Measurements from ENCODE around the gene UXT.

UXT gene

DNA sequence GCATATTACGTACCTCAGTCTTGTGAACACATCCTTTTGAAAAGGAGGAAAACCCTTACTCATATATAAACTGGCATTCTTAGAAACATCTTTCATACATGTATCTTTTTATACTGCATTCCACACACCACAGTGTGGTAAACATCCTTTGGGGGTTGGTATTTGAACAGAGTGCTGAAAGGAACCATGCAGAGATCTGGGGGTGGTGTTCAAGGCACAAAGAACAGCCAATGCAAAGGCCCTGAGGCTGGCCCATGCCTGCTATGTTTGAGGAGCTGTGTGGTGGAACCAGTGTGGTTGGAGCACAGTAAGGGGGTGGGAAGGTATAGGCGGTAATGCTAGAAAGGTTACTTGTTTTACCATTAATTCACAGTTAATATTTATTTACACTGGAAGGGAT is 10.6 kb downstream of the UXT start:
- Histone ChIP-seq H3K4me2 (ENCODE audit: low read length) (no peak overlapping the region), H4K5ac (ENCODE audit: low read length) (no peak overlapping the region), H3K23ac (ENCODE audit: low read length) (no peak overlapping the region), H2AK5ac (ENCODE audit: low read length) (no peak overlapping the region), H3K9ac (ENCODE audit: low read length) (no peak overlapping the region), H2BK120ac (ENCODE audit: low read depth, low read length) (no peak overlapping the region), H3K4me3 (ENCODE audit: low read length) (no peak overlapping the region), H3K36me3 (ENCODE audit: control insufficient read depth, insufficient read depth, low read length) (no peaks in the 10 kb centered on the region), H3K79me1 (ENCODE audit: low read length) (no peaks in the 10 kb centered on the region), H3K4ac (ENCODE audit: low read depth, low read length) (no peak overlapping the region), H2BK5ac (ENCODE audit: low read length) (no peak overlapping the region), H3K56ac (ENCODE audit: low read length) (no peak overlapping the region), H4K8ac (ENCODE audit: low read depth, low read length) (no peak overlapping the region), H3K27ac (ENCODE audit: low read depth, low read length) (no peak overlapping the region), H3K4me1 (ENCODE audit: control insufficient read depth, low read depth, low read length) (no peaks in the 10 kb centered on the region), H3K18ac (ENCODE audit: low read length) (no peak overlapping the region), H2BK15ac (replicated peaks; ENCODE audit: low read depth) (no peak overlapping the region), H3K79me2 (ENCODE audit: control insufficient read depth, insufficient read depth, low read length) (peaks cover 3% of the 10 kb centered on the region), H3K27me3 (ENCODE audit: insufficient read depth, low read length, poor library complexity) (no peaks in the 10 kb centered on the region)
- no CpG with 5 or more reads among the region's 2 CpGs for WGBS (ENCODE audit: extremely low coverage, insufficient coverage, low lambda C conversion rate)
- no peak for DNase-seq

DNA sequence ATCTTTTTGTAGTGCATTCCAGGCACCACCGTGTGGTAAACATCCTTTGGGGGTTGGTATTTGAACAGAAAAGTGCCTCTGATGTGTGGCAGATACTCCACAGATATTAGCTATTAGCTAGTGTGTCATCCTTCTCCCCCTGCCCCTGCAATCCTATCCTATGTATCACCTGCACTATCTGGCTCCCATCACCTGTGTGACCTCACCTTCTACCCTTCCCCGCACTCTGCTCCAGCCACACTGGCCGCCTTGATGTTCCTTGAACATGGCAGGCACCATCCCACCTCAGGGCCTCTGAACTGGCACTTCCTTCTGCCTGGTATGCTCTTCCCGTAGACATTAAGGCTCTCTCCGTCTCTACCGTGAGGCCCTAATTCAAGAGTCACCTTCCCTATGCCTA is 12.3 kb downstream of the UXT start:
- H3K9ac ChIP-seq (ENCODE audit: low read length), result no peak overlapping the region
- no peak overlapping the region for H3K27ac ChIP-seq (ENCODE audit: low read depth, low read length)
- no peak overlapping the region for H3K18ac ChIP-seq (ENCODE audit: low read length)
- no peak overlapping the region for H4K8ac ChIP-seq (ENCODE audit: low read depth, low read length)
- H2AK5ac ChIP-seq (ENCODE audit: low read length), result no peak overlapping the region
- H3K4me3 ChIP-seq (ENCODE audit: low read length), result no peak overlapping the region
- no peak overlapping the region for H2BK120ac ChIP-seq (ENCODE audit: low read depth, low read length)
- H3K56ac ChIP-seq (ENCODE audit: low read length), result no peak overlapping the region
- H3K4me1 ChIP-seq (ENCODE audit: control insufficient read depth, low read depth, low read length), result no peaks in the 10 kb centered on the region
- H3K4me2 ChIP-seq (ENCODE audit: low read length), result no peak overlapping the region
- no peaks in the 10 kb centered on the region for H3K79me1 ChIP-seq (ENCODE audit: low read length)
- whole genome bisulfite sequencing (ENCODE audit: extremely low coverage, insufficient coverage, low lambda C conversion rate), result no CpG with 5 or more reads among the region's 6 CpGs
- no peak overlapping the region for H3K23ac ChIP-seq (ENCODE audit: low read length)
- H2BK5ac ChIP-seq (ENCODE audit: low read length), result no peak overlapping the region
- H2BK15ac ChIP-seq (replicated peaks; ENCODE audit: low read depth), result no peak overlapping the region
- H3K27me3 ChIP-seq (ENCODE audit: insufficient read depth, low read length, poor library complexity), result no peaks in the 10 kb centered on the region
- H4K5ac ChIP-seq (ENCODE audit: low read length), result no peak overlapping the region
- no peak for DNase-seq
- peaks cover 3% of the 10 kb centered on the region for H3K79me2 ChIP-seq (ENCODE audit: control insufficient read depth, insufficient read depth, low read length)
- no peak overlapping the region for H3K4ac ChIP-seq (ENCODE audit: low read depth, low read length)
- no peaks in the 10 kb centered on the region for H3K36me3 ChIP-seq (ENCODE audit: control insufficient read depth, insufficient read depth, low read length)

DNA sequence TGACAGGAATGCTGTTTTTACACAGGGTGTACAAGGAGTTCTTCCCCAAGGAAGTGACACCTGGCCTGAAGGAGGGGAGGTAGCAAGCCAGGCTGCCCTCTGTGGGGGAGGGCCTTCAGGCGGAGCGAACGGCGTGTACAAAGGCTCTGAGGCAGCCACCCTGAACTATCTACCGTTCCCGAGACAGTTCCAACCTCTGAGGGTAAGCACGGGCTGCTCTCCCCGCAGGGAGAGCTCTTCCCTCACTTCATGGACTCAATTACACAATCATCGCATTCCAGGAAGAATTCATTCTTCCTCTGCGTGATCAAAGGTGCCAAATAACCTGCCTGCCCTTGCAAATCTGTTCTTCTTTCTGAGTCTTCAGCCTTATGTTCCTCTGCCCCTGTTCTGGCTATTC is 13.4 kb downstream of the UXT start:
- Histone ChIP-seq H3K56ac (ENCODE audit: low read length) (no peak overlapping the region), H3K27me3 (ENCODE audit: insufficient read depth, low read length, poor library complexity) (no peaks in the 10 kb centered on the region), H3K4ac (ENCODE audit: low read depth, low read length) (no peak overlapping the region), H2AK5ac (ENCODE audit: low read length) (no peak overlapping the region), H3K4me3 (ENCODE audit: low read length) (no peak overlapping the region), H3K36me3 (ENCODE audit: control insufficient read depth, insufficient read depth, low read length) (peaks cover 2% of the 10 kb centered on the region), H3K4me1 (ENCODE audit: control insufficient read depth, low read depth, low read length) (no peaks in the 10 kb centered on the region), H3K18ac (ENCODE audit: low read length) (no peak overlapping the region), H3K79me2 (ENCODE audit: control insufficient read depth, insufficient read depth, low read length) (peaks cover 3% of the 10 kb centered on the region), H3K4me2 (ENCODE audit: low read length) (no peak overlapping the region), H3K23ac (ENCODE audit: low read length) (no peak overlapping the region), H3K79me1 (ENCODE audit: low read length) (no peaks in the 10 kb centered on the region), H3K9ac (ENCODE audit: low read length) (no peak overlapping the region), H3K27ac (ENCODE audit: low read depth, low read length) (no peak overlapping the region), H2BK5ac (ENCODE audit: low read length) (no peak overlapping the region), H4K5ac (ENCODE audit: low read length) (no peak overlapping the region), H2BK15ac (replicated peaks; ENCODE audit: low read depth) (no peak overlapping the region), H4K8ac (ENCODE audit: low read depth, low read length) (no peak overlapping the region), H2BK120ac (ENCODE audit: low read depth, low read length) (no peak overlapping the region)
- WGBS (ENCODE audit: extremely low coverage, insufficient coverage, low lambda C conversion rate), result no CpG with 5 or more reads among the region's 10 CpGs
- no peak for DNase-seq

DNA sequence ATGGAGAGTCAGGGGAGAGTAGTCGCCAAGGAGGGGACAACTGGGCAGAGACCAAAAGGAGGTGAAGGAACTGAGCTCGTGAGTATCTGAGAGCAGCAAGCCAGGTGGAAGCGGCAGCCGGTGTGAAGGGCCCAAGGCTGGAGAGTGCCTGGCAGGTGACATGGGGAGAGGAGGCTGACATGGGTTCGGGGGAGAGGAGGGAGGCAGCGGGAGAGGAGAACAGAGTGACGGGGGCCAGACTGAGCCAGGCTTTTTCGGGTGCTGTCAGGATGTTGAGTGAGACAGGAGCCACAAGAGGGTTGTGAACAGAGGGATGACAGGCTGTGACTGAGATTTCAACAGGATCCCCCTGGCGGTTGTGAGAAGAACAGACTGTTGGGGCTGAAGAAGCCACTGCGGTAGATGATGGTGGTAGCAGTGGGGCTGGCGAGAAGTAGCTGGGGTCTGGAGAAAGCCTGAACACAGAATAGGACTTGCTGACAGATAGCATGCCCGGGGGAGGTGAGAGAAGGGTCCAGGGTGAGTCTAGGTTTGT is 14.4 kb downstream of the UXT start:
- Histone ChIP-seq H3K79me1 (ENCODE audit: low read length) (no peaks in the 10 kb centered on the region), H2BK15ac (replicated peaks; ENCODE audit: low read depth) (no peak overlapping the region), H3K4ac (ENCODE audit: low read depth, low read length) (no peak overlapping the region), H3K27me3 (ENCODE audit: insufficient read depth, low read length, poor library complexity) (no peaks in the 10 kb centered on the region), H4K5ac (ENCODE audit: low read length) (no peak overlapping the region), H3K27ac (ENCODE audit: low read depth, low read length) (no peak overlapping the region), H3K79me2 (ENCODE audit: control insufficient read depth, insufficient read depth, low read length) (peaks cover 3% of the 10 kb centered on the region), H2BK120ac (ENCODE audit: low read depth, low read length) (no peak overlapping the region), H3K4me3 (ENCODE audit: low read length) (no peak overlapping the region), H4K8ac (ENCODE audit: low read depth, low read length) (no peak overlapping the region), H3K56ac (ENCODE audit: low read length) (no peak overlapping the region), H3K9ac (ENCODE audit: low read length) (no peak overlapping the region), H3K36me3 (ENCODE audit: control insufficient read depth, insufficient read depth, low read length) (peaks cover 2% of the 10 kb centered on the region), H3K4me2 (ENCODE audit: low read length) (no peak overlapping the region), H2AK5ac (ENCODE audit: low read length) (no peak overlapping the region), H3K18ac (ENCODE audit: low read length) (no peak overlapping the region), H3K23ac (ENCODE audit: low read length) (no peak overlapping the region), H2BK5ac (ENCODE audit: low read length) (no peak overlapping the region), H3K4me1 (ENCODE audit: control insufficient read depth, low read depth, low read length) (no peaks in the 10 kb centered on the region)
- DNase-seq, result peak; percentile 78
- WGBS (ENCODE audit: extremely low coverage, insufficient coverage, low lambda C conversion rate), result no CpG with 5 or more reads among the region's 12 CpGs

DNA sequence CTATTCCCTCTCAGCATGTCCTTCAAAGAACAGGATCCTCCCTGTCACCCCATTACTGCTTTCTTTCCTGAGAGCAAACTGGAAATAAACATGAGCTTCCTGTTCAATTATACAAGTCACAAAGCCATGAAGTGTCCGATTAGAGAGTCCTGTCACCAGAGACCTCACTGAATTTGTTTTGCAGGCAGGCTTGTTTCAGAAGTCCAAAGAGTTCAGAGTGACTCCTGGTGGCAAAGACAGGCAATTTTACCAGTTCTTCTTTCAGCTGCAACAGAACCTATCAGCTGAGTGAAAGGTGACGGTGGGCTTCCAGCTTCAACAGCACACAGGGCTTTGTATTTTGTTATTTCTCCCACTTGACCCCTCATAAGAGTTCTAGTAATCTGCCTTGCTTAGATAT is 15.1 kb downstream of the UXT start:
- no peak overlapping the region for H3K18ac ChIP-seq (ENCODE audit: low read length)
- H3K27ac ChIP-seq (ENCODE audit: low read depth, low read length), result no peak overlapping the region
- H3K79me2 ChIP-seq (ENCODE audit: control insufficient read depth, insufficient read depth, low read length), result no peaks in the 10 kb centered on the region
- H3K56ac ChIP-seq (ENCODE audit: low read length), result no peak overlapping the region
- no peaks in the 10 kb centered on the region for H3K27me3 ChIP-seq (ENCODE audit: insufficient read depth, low read length, poor library complexity)
- no peak overlapping the region for H4K5ac ChIP-seq (ENCODE audit: low read length)
- no peak overlapping the region for H4K8ac ChIP-seq (ENCODE audit: low read depth, low read length)
- H2BK120ac ChIP-seq (ENCODE audit: low read depth, low read length), result no peak overlapping the region
- H3K36me3 ChIP-seq (ENCODE audit: control insufficient read depth, insufficient read depth, low read length), result peaks cover 2% of the 10 kb centered on the region
- no peaks in the 10 kb centered on the region for H3K4me1 ChIP-seq (ENCODE audit: control insufficient read depth, low read depth, low read length)
- H3K79me1 ChIP-seq (ENCODE audit: low read length), result no peaks in the 10 kb centered on the region
- no CpG with 5 or more reads among the region's 2 CpGs for WGBS (ENCODE audit: extremely low coverage, insufficient coverage, low lambda C conversion rate)
- peak; percentile 48 for DNase-seq
- no peak overlapping the region for H3K23ac ChIP-seq (ENCODE audit: low read length)
- H3K4me3 ChIP-seq (ENCODE audit: low read length), result no peak overlapping the region
- H2AK5ac ChIP-seq (ENCODE audit: low read length), result no peak overlapping the region
- no peak overlapping the region for H3K4ac ChIP-seq (ENCODE audit: low read depth, low read length)
- no peak overlapping the region for H2BK5ac ChIP-seq (ENCODE audit: low read length)
- no peak overlapping the region for H2BK15ac ChIP-seq (replicated peaks; ENCODE audit: low read depth)
- no peak overlapping the region for H3K4me2 ChIP-seq (ENCODE audit: low read length)
- H3K9ac ChIP-seq (ENCODE audit: low read length), result no peak overlapping the region

DNA sequence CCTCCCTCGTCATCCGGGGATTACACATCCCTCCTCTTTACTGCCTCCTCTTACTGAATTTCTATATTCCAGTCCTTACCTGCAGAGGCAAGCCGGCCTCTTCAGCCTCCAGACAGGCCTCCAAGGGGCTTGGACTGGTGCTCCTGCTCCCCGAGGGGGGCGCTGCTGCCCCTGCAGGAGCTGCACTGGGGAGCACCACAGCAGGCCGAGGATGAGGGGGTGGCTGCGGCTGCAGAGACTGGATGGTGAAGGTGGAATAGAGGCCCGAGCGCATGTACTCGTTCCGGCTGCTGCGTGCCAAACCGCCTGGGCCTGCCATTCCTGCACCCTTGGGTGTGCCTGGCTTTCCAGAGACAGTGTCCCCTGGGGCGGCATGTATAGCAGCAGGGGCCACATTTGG is 20.2 kb downstream of the UXT start:
- Histone ChIP-seq H2BK5ac (ENCODE audit: low read length) (no peak overlapping the region), H3K27ac (ENCODE audit: low read depth, low read length) (no peak overlapping the region), H3K4ac (ENCODE audit: low read depth, low read length) (no peak overlapping the region), H3K4me1 (ENCODE audit: control insufficient read depth, low read depth, low read length) (no peaks in the 10 kb centered on the region), H3K36me3 (ENCODE audit: control insufficient read depth, insufficient read depth, low read length) (peaks cover 5% of the 10 kb centered on the region), H3K23ac (ENCODE audit: low read length) (no peak overlapping the region), H4K8ac (ENCODE audit: low read depth, low read length) (no peak overlapping the region), H3K18ac (ENCODE audit: low read length) (no peak overlapping the region), H3K27me3 (ENCODE audit: insufficient read depth, low read length, poor library complexity) (no peaks in the 10 kb centered on the region), H2AK5ac (ENCODE audit: low read length) (no peak overlapping the region), H3K56ac (ENCODE audit: low read length) (no peak overlapping the region), H3K4me3 (ENCODE audit: low read length) (no peak overlapping the region), H3K79me2 (ENCODE audit: control insufficient read depth, insufficient read depth, low read length) (no peaks in the 10 kb centered on the region), H4K5ac (ENCODE audit: low read length) (no peak overlapping the region), H2BK120ac (ENCODE audit: low read depth, low read length) (no peak overlapping the region), H3K79me1 (ENCODE audit: low read length) (no peaks in the 10 kb centered on the region), H2BK15ac (replicated peaks; ENCODE audit: low read depth) (no peak overlapping the region), H3K9ac (ENCODE audit: low read length) (no peak overlapping the region), H3K4me2 (ENCODE audit: low read length) (no peak overlapping the region)
- WGBS (ENCODE audit: extremely low coverage, insufficient coverage, low lambda C conversion rate), result no CpG with 5 or more reads among the region's 14 CpGs
- DNase-seq, result no peak
